SU-DHL-6 (cell line): ENCODE measurements around the gene GLYR1.

Experiments used
- EZH2phosphoT487 ChIP-seq: fragments of 200-600 bp; sonication (generic), shearing (Covaris generic); conservative IDR thresholded peaks from 2 replicates; pipeline ENCODE4 v1.6.1; 2018; ENCODE audit warnings: mild to moderate bottlenecking, antibody characterized with exemption, low read length, moderate library complexity, mixed read lengths
- TF ChIP-seq, protein P1 (sequence below): fragments of 200-600 bp; sonication (generic); IDR thresholded peaks from one replicate; pipeline ENCODE4 v1.5.1; 2017; ENCODE audit warnings: antibody characterized with exemption, mild to moderate bottlenecking, low read length, moderate library complexity; ENCODE audit not compliant: insufficient read depth, poor library complexity, severe bottlenecking

DNA sequence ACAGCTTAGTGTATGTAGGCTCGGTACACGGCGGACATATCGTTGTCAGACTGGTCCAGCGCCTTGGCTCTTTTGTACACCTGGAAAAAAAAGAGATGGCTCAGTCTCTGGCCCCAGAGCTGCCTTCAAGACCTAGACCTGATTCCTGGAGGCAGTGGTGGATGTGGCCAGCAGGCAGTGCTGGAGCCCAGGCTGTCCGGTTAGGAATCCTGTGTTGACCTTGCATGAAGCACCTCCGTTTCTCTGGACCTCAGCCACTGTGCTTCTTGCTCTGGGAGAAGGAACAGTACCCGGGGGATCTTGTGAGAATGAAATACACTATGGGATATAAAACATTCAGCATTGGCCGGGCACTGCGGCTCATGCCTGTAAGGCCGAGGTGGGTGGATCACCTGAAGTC, 41.9 kb downstream of the GLYR1 start:
- TF ChIP-seq, protein P1, sequence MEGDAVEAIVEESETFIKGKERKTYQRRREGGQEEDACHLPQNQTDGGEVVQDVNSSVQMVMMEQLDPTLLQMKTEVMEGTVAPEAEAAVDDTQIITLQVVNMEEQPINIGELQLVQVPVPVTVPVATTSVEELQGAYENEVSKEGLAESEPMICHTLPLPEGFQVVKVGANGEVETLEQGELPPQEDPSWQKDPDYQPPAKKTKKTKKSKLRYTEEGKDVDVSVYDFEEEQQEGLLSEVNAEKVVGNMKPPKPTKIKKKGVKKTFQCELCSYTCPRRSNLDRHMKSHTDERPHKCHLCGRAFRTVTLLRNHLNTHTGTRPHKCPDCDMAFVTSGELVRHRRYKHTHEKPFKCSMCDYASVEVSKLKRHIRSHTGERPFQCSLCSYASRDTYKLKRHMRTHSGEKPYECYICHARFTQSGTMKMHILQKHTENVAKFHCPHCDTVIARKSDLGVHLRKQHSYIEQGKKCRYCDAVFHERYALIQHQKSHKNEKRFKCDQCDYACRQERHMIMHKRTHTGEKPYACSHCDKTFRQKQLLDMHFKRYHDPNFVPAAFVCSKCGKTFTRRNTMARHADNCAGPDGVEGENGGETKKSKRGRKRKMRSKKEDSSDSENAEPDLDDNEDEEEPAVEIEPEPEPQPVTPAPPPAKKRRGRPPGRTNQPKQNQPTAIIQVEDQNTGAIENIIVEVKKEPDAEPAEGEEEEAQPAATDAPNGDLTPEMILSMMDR = no peak
- TF ChIP-seq EZH2phosphoT487 = no peak
